K562 (cell line): Measurements from ENCODE around the gene DIPK1A. TPM values are rescaled to one million over a fixed set of nuclear protein-coding genes. Genes with fewer than 3 reads are reported as not detected.

Experiments used
- BHLHE40 ChIP-seq: IDR thresholded peaks from 2 replicates; pipeline ENCODE4 v1.6.1; 2011; ENCODE audit warnings: low read length, improper control_type of control experiment
- CCNT2 ChIP-seq: IDR thresholded peaks from 2 replicates; pipeline ENCODE4 v1.6.1; 2011; ENCODE audit warnings: borderline replicate concordance, low read depth, mild to moderate bottlenecking, moderate library complexity, mixed read lengths, low read length; ENCODE audit not compliant: insufficient read length; ENCODE audit errors: extremely low read depth
- ETV1 ChIP-seq: fragments of 450-650 bp; conservative IDR thresholded peaks from 2 replicates; pipeline ENCODE4 v1.6.1; 2016; ENCODE audit warnings: missing genetic modification characterization, control low read depth, low read depth, missing compliant biosample characterization
- FOXA1 ChIP-seq: fragments of 450-650 bp; IDR thresholded peaks from 2 replicates; pipeline ENCODE4 v1.6.1; 2016; ENCODE audit warnings: mild to moderate bottlenecking, borderline replicate concordance
- ID3 ChIP-seq, 2 experiments: fragments of 250-450 bp in 1 of 2; fragments of 450-650 bp in 1 of 2; sonication (Bioruptor Pico) in 1 of 2; IDR thresholded peaks; 2 replicates each; pipeline versions ENCODE4 v1.6.1 to v1.8.0; 2016 to 2021; ENCODE audit warnings: mild to moderate bottlenecking in 2 of 2, moderate library complexity in 2 of 2, missing compliant biosample characterization in 1 of 2, missing genetic modification characterization in 1 of 2
- MBD1 ChIP-seq: fragments of 250-450 bp; sonication (Bioruptor Pico); IDR thresholded peaks from 2 replicates; pipeline ENCODE4 v1.8.0; 2022; ENCODE audit warnings: inconsistent platforms
- MEF2A ChIP-seq: IDR thresholded peaks from 2 replicates; pipeline ENCODE4 v1.6.1; 2011; ENCODE audit warnings: low read depth, mild to moderate bottlenecking, low read length, moderate library complexity; ENCODE audit not compliant: control insufficient read depth
- MEIS2 ChIP-seq: fragments of 450-650 bp; IDR thresholded peaks from 2 replicates; pipeline ENCODE4 v1.6.1; 2014; ENCODE audit warnings: mild to moderate bottlenecking; ENCODE audit not compliant: partially characterized antibody
- MYBL2 ChIP-seq, 2 experiments: fragments of 450-650 bp in 1 of 2; sonication (generic) in 1 of 2; formaldehyde crosslinking in 1 of 2; IDR thresholded peaks; 2 replicates each; pipeline versions ENCODE4 v1.6.1 to v1.8.1; 2017 to 2022; ENCODE audit warnings: borderline replicate concordance in 1 of 2, inconsistent platforms in 1 of 2, low read depth in 1 of 2, mild to moderate bottlenecking in 1 of 2, missing genetic modification reagents in 1 of 2, moderate library complexity in 1 of 2
- NCOA6 ChIP-seq: fragments of 450-650 bp; IDR thresholded peaks from 2 replicates; pipeline ENCODE4 v1.6.1; 2017; ENCODE audit warnings: mild to moderate bottlenecking
- SRSF3 ChIP-seq: fragments of 200-400 bp; formaldehyde crosslinking; IDR thresholded peaks from 2 replicates; pipeline ENCODE4 v1.6.1; 2016; ENCODE audit warnings: mild to moderate bottlenecking, low read length, moderate library complexity; ENCODE audit not compliant: insufficient read depth
- VEZF1 ChIP-seq: fragments of 200-800 bp; sonication (Bioruptor generic); IDR thresholded peaks from 2 replicates; pipeline ENCODE4 v1.6.1; 2017; ENCODE audit warnings: missing genetic modification characterization, missing compliant biosample characterization
- ZBTB40 ChIP-seq, 2 experiments: fragments of 450-650 bp in 1 of 2; sonication (generic) in 1 of 2; formaldehyde crosslinking in 1 of 2; IDR thresholded peaks; 2 replicates each; pipeline versions ENCODE4 v1.7.1 to v1.9.0; 2016 to 2022; ENCODE audit warnings: inconsistent platforms in 1 of 2, mild to moderate bottlenecking in 1 of 2, missing genetic modification reagents in 1 of 2
- ZNF436 ChIP-seq: fragments of 250-450, 450-650 bp; sonication (Bioruptor Pico); formaldehyde crosslinking; IDR thresholded peaks from 2 replicates; pipeline ENCODE4 v1.7.0; 2020; ENCODE audit warnings: mild to moderate bottlenecking
- polyA plus RNA-seq, 8 experiments: library from polyadenylated mRNA; depleted of rRNA in 4 of 8; stranded (reverse) in 5 of 8; unstranded in 3 of 8; fragments of >200 nt; fragmentation: Nextera tagmentation in 2 of 8; fragmentation: Illumina TruSeq in 1 of 8; extraction: Ambion mirVana in 2 of 8; extraction: Trizol in 1 of 8; gene quantifications; 2 replicates each; pipeline versions ENCODE4 v1.2.1 to v1.2.3, GENCODE V29; 2011 to 2014; ENCODE audit warnings: inconsistent platforms in 1 of 8, missing spikeins in 1 of 8
- total RNA-seq, 7 experiments: library from RNA; depleted of rRNA in 6 of 7; stranded (reverse); fragments of >200 nt in 6 of 7; fragmentation: Illumina TruSeq in 2 of 7; extraction: Trizol in 2 of 7; gene quantifications; 2 replicates each; pipeline versions ENCODE4 v1.2.1 to v1.2.3, GENCODE V29; 2011 to 2021; ENCODE audit warnings: low replicate concordance in 1 of 7

The DIPK1A gene
- total and polyA plus RNA-seq, 9 of the 15 experiments (the other 6 are each of a cell fraction or from before 2014, with no cell fraction given): 0.54 to 2.5 (median 1.3) TPM

GRCh38 chr1:92792340-92792782 is 168.9 kb downstream of the DIPK1A start (continued):
- TF ChIP-seq ID3 (CRISPR knock-in tag; IDR thresholded peaks at IDR 0.05) (no peak), ID3 (tag; IDR thresholded peaks at IDR 0.05) (no peak), ETV1 (no peak), MBD1 (CRISPR knock-in tag) (no peak), SRSF3 (no peak), CCNT2 (no peak), FOXA1 (no peak), BHLHE40 (no peak), MEIS2 (peak; percentile 9), ZNF436 (CRISPR knock-in tag) (no peak), ZBTB40 (IDR thresholded peaks at IDR 0.05) (peak; percentile 30; the same call in 1 of the 2 replicates), ZBTB40 (CRISPR knock-in tag; IDR thresholded peaks at IDR 0.05) (no peak), MEF2A (no peak), VEZF1 (CRISPR knock-in tag) (no peak), NCOA6 (no peak), MYBL2 (IDR thresholded peaks at IDR 0.05; ENCODE audit: low read depth) (peak; percentile 76), MYBL2 (CRISPR knock-in tag; IDR thresholded peaks at IDR 0.05; ENCODE audit: borderline replicate concordance) (no peak)
